T1000 (cell line): ENCODE data around the gene HYCC2.
"Not testable (repeated sequence)": the region's sequence is repeated elsewhere in the genome, so short reads cannot be mapped to it uniquely, and the experiment has no call there.

Experiments
- DNase-seq: peaks from one replicate; lab custom pipeline; 2025; ENCODE audit warnings: mixed read lengths; lab: John Stamatoyannopoulos, UW

Gene HYCC2

GRCh38 chr2:201071479-201072200 is at the start of gene HYCC2, which contains the start of gene NDUFB3:
Gene HYCC2, minus strand, starts transcription at chr2:201071671. Its CDS starts 47,662 bp downstream, at chr2:201024009.
Gene NDUFB3, plus strand, starts transcription at chr2:201072001. Its CDS starts 6,882 bp downstream, at chr2:201078883.
- peak; percentile 84 for DNase-seq

- peak; percentile 52 for DNase-seq
These were observed 47.7 kb upstream of the HYCC2 start for GRCh38 chr2:201118961-201119854.

GRCh38 chr2:201118121-201118960 is 46.9 kb upstream of the HYCC2 start:
- peak; percentile 67 for DNase-seq

- DNase-seq = not testable (repeated sequence)
These were observed 46.2 kb upstream of the HYCC2 start for GRCh38 chr2:201117735-201118094.

- DNase-seq = no peak
These were observed 45.7 kb upstream of the HYCC2 start for GRCh38 chr2:201116959-201117734.

GRCh38 chr2:201116115-201116958 is 44.9 kb upstream of the HYCC2 start, which contains the start of gene CFLAR:
Gene CFLAR, plus strand, starts transcription at chr2:201116164. Its CDS starts 13,702 bp downstream, at chr2:201129866.
- DNase-seq = peak; percentile 33

- DNase-seq = no peak
These were observed 43.4 kb upstream of the HYCC2 start for GRCh38 chr2:201114846-201115245.

GRCh38 chr2:201114350-201114749 is 42.9 kb upstream of the HYCC2 start:
- no peak for DNase-seq

GRCh38 chr2:201111096-201111495 is 39.6 kb upstream of the HYCC2 start:
- no peak for DNase-seq

GRCh38 chr2:201110615-201111014 is 39.1 kb upstream of the HYCC2 start:
- no peak for DNase-seq

- DNase-seq = no peak
These were observed 37.7 kb upstream of the HYCC2 start for GRCh38 chr2:201109186-201109585.

- DNase-seq = no peak
These were observed 36.9 kb upstream of the HYCC2 start for GRCh38 chr2:201108341-201108740.

GRCh38 chr2:201107624-201108023 is 36.2 kb upstream of the HYCC2 start:
- DNase-seq = no peak

GRCh38 chr2:201105759-201106158 is 34.3 kb upstream of the HYCC2 start:
- DNase-seq = no peak

- DNase-seq = no peak
These were observed 29.0 kb upstream of the HYCC2 start for GRCh38 chr2:201100497-201100896.

GRCh38 chr2:201093573-201093972 is 22.1 kb upstream of the HYCC2 start:
- DNase-seq = no peak

GRCh38 chr2:201090574-201090973 is 19.1 kb upstream of the HYCC2 start:
- no peak for DNase-seq

GRCh38 chr2:201084863-201085262 is 13.4 kb upstream of the HYCC2 start:
- DNase-seq = no peak

GRCh38 chr2:201074996-201075395 is 3.5 kb upstream of the HYCC2 start:
- DNase-seq = no peak

- no peak for DNase-seq
These were observed 1.6 kb upstream of the HYCC2 start for GRCh38 chr2:201073071-201073470.
